ENCODE data around the gene TMEM190.

The TMEM190 gene

DNA sequence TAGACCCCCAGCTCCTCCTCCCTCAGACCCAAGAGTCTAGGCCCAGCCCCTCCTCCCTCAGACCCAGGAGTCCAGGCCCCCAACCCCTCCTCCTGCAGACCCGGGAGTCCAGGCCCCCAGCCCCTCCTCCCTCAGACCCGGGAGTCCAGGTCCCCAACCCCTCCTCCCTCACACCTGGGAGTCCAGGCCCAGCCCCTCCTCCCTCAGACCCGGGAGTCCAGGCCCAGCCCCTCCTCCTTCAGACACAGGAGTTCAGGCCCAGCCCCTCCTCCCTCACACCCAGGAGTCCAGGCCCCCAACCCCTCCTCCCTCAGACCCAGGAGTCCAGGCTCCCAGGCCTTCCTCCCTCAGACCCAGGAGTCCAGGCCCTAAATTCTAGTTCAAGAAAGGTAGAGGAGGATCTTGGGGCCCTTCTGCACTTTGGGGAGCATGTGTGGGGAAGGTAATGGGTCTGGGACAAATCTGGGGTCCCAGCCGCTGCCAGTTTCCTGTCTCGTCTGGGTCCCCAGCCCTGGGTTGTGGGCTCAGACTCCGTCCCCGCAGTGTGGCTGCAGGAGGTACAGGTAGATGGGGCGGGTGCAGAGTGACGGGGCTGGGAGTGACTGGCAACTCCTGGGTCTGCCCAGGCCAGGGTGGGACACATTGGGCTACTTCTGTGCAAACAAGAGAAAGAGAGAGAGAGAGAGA, 3.2 kb upstream of the TMEM190 start:
- H3K4me3 ChIP-seq (replicated peaks in 1 of 2; ENCODE audit: low read depth in 2 of 2, low read length in 2 of 2), result no peak overlapping the region
- no peak for DNase-seq (ENCODE audit: low read depth in 2 of 2)
- TF ChIP-seq, protein P1, sequence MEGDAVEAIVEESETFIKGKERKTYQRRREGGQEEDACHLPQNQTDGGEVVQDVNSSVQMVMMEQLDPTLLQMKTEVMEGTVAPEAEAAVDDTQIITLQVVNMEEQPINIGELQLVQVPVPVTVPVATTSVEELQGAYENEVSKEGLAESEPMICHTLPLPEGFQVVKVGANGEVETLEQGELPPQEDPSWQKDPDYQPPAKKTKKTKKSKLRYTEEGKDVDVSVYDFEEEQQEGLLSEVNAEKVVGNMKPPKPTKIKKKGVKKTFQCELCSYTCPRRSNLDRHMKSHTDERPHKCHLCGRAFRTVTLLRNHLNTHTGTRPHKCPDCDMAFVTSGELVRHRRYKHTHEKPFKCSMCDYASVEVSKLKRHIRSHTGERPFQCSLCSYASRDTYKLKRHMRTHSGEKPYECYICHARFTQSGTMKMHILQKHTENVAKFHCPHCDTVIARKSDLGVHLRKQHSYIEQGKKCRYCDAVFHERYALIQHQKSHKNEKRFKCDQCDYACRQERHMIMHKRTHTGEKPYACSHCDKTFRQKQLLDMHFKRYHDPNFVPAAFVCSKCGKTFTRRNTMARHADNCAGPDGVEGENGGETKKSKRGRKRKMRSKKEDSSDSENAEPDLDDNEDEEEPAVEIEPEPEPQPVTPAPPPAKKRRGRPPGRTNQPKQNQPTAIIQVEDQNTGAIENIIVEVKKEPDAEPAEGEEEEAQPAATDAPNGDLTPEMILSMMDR (IDR thresholded peaks at IDR 0.05; ENCODE audit: low read depth, low read length), result no peak

DNA sequence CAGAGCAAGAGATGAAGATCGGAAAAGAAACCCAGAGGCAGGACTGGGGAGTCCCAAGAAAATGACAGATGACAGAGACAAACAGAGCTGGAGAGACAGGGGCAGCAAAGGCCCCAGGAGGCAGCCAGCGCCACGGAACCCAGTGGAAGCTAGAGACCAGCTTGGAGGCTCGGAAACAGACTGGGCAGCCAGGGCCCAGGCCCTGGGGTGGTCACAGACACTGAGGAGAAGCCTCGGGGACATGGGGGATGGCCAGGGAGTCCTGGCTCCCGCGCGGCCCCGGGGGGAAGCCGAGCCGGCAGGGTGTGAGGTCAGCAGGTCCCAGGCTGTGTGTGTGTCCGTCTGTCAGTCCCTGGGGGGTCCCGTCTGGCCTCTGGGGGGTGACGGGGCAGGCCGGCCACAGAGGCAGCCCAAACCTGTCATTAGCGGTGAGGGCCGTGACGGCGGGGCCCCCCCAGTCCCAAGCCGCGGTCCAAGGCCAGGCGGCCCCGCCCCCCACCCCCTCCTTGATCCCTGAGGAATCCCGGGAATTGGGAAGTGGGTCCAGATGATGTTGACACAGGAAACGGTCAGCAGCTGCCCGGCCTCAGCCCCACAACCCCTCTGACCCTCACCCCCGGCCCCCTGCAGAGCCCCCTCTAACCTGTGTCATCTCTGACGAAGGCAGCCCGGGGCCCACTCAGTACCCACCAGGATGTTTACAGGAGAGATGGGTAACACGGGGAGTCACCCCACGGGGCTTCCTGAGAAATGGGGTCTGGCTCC, 2.5 kb upstream of the TMEM190 start:
- TF ChIP-seq, protein P1 (IDR thresholded peaks at IDR 0.05; ENCODE audit: low read depth, low read length), result no peak
- peak in 1 of 2 donors; percentile 64 for DNase-seq (ENCODE audit: low read depth in 2 of 2)
- H3K4me3 ChIP-seq (replicated peaks in 1 of 2; ENCODE audit: low read depth in 2 of 2, low read length in 2 of 2), result no peak overlapping the region

DNA sequence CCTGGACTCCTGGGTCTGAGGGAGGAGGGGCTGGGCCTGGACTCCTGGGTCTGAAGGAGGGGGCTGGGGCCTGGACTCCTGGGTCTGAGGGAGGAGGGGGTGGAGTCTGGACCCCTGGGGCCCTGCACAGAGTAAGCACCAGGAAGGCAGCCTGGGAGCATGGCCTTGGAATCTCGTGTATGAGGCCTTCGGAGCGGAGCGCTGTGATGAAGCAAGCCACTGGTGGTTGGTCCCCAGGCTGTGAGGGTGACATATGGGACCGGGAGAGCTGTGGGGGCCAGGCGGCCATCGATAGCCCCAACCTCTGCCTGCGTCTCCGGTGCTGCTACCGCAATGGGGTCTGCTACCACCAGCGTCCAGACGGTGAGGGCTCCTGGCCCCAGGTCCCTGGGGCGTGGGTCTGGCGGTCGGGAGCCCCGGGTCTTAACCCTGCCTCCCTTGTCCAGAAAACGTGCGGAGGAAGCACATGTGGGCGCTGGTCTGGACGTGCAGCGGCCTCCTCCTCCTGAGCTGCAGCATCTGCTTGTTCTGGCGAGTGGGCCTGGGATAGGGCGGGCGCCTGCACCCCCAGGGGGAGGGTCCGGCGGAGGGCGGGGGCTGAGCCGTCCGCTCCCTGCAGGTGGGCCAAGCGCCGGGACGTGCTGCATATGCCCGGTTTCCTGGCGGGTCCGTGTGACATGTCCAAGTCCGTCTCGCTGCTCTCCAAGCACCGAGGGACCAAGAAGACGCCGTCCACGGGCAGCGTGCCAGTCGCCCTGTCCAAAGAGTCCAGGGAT, 918 bp downstream of the TMEM190 start:
- no peak for DNase-seq (ENCODE audit: low read depth in 2 of 2)
- TF ChIP-seq, protein P1 (IDR thresholded peaks at IDR 0.05; ENCODE audit: low read depth, low read length), result no peak
- H3K4me3 ChIP-seq (replicated peaks in 1 of 2; ENCODE audit: low read depth in 2 of 2, low read length in 2 of 2), result no peak overlapping the region

DNA sequence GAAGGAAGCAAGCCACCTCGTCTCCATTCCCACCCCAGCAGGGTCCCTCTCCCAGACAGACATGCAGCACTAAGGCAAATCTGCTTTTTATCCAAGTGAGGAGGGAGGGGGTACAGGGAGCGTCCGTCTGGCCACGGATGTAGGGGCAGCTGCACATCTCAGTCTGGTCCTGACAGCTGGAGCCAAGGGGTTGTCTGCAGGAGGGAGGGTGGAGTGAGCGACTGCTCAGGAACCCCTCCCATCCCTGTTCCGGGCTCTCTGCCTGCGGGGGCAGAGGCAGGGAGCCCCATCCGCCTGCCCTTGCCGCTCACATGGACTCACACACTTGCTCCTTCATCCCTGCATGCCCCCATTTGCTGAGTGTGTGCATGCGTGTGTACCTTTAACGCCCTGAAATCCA, 2.5 kb downstream of the TMEM190 start:
- TF ChIP-seq, protein P1 (IDR thresholded peaks at IDR 0.05; ENCODE audit: low read depth, low read length), result no peak

DNA sequence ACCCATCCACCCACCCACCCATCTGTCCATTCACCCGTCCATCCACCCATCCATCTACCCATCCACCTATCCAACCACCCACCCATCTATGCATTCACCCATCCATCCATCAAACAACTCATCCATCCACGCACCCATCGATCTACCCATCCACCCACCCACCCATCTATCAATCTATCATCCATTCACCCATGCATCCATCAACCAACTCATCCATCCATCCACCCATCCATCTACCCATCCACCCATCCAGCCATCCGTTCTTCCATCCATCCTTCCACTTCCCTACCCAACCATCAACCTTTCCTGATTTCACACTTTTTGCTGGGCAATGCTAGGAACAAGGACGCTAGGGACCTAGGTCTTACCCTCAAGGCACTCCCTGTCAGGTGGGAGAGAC, 5.4 kb downstream of the TMEM190 start:
- DNase-seq (ENCODE audit: low read depth in 2 of 2), result no peak
- TF ChIP-seq, protein P1 (IDR thresholded peaks at IDR 0.05; ENCODE audit: low read depth, low read length), result no peak
- no peak overlapping the region for H3K4me3 ChIP-seq (replicated peaks in 1 of 2; ENCODE audit: low read depth in 2 of 2, low read length in 2 of 2)

More for the DNA sequence above, 2.5 kb downstream of the TMEM190 start:
- H3K4me3 ChIP-seq (replicated peaks in 1 of 2; ENCODE audit: low read depth in 2 of 2, low read length in 2 of 2), result no peak overlapping the region
- no peak for DNase-seq (ENCODE audit: low read depth in 2 of 2)

DNA sequence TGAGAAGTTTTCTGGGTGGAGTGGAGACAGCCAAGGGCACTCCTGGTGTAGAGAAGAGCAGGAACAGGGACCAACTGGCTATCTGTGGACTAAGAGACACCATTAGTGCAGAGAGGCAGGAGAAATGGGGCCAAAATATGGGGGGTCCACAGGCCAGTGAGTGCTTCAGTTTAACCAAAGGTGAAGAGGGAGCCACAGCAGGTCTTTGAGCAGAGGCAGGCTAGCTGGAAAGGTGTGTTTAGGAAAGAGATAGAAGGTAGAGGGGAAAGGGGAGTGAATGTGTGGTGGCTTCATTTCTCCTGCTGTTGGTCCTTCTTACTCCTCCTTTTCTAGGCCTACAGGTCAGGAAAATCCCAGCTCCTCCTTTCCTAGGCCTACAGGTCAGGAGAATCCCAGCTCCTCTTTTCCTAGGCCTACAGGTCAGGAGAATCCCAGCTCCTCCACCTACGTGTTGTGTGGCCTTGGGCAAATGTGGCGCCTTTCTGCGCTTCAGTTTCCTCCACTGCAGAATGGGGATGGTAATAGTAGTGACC, 6.0 kb downstream of the TMEM190 start:
- TF ChIP-seq, protein P1 (IDR thresholded peaks at IDR 0.05; ENCODE audit: low read depth, low read length), result no peak
- DNase-seq (ENCODE audit: low read depth in 2 of 2), result no peak
- no peak overlapping the region for H3K4me3 ChIP-seq (replicated peaks in 1 of 2; ENCODE audit: low read depth in 2 of 2, low read length in 2 of 2)

All from cardiac fibroblast (primary cell).